GM08714 (cell line): ENCODE data around the gene PCDHGA7.
"Not testable (repeated sequence)": the region's sequence is repeated elsewhere in the genome, so short reads cannot be mapped to it uniquely, and the experiment has no call there.

Experiments used
- H3K4me3 ChIP-seq: fragments of 200-500 bp; sonication (Bioruptor generic); 2 replicates; pipeline ENCODE4 v1.5.1; 2014; ENCODE audit warnings: mild to moderate bottlenecking, low read length, inconsistent platforms
- ZNF274 ChIP-seq: IDR thresholded peaks from 2 replicates; pipeline ENCODE4 v1.6.1; 2012; ENCODE audit warnings: mild to moderate bottlenecking, low read depth, low read length

PCDHGA7 gene

GRCh38 chr5:141420855-141421488 is 38.4 kb downstream of the PCDHGA7 start, which contains the start of gene PCDHGA11:
Gene PCDHGA11 (plus strand): TSS chr5:141421051. CDS start chr5:141421228, 177 bp downstream.
- TF ChIP-seq ZNF274 = no peak
- peak within 1 kb of the TSS; percentile 56 for H3K4me3 ChIP-seq

- peak overlapping the region; percentile 56 for H3K4me3 ChIP-seq
- TF ChIP-seq ZNF274 = no peak
Observed at GRCh38 chr5:141421489-141421855, 38.9 kb downstream of the PCDHGA7 start.

GRCh38 chr5:141422742-141423291 is 40.3 kb downstream of the PCDHGA7 start:
- no peak for TF ChIP-seq ZNF274
- no peak overlapping the region for H3K4me3 ChIP-seq

- TF ChIP-seq ZNF274 = no peak
- no peak overlapping the region for H3K4me3 ChIP-seq
Observed at GRCh38 chr5:141427783-141428426, 45.4 kb downstream of the PCDHGA7 start.

GRCh38 chr5:141430332-141431113 is 48.0 kb downstream of the PCDHGA7 start, which contains the start of gene PCDHGA12:
Gene PCDHGA12 (plus strand): TSS chr5:141430507. CDS start chr5:141430760, 253 bp downstream.
- peak within 1 kb of the TSS; percentile 43; the same call in 1 of the 2 replicates for H3K4me3 ChIP-seq
- no peak for TF ChIP-seq ZNF274

- H3K4me3 ChIP-seq = peak overlapping the region; percentile 43; the same call in 1 of the 2 replicates
- TF ChIP-seq ZNF274 = no peak
Observed at GRCh38 chr5:141431286-141431685, 48.7 kb downstream of the PCDHGA7 start.

- H3K4me3 ChIP-seq = not testable (repeated sequence)
Observed at GRCh38 chr5:141432308-141432707, 49.8 kb downstream of the PCDHGA7 start.

GRCh38 chr5:141432726-141433125 is 50.2 kb downstream of the PCDHGA7 start:
- H3K4me3 ChIP-seq = not testable (repeated sequence)

GRCh38 chr5:141434006-141434405 is 51.5 kb downstream of the PCDHGA7 start:
- no peak overlapping the region for H3K4me3 ChIP-seq
- no peak for TF ChIP-seq ZNF274
